Activated naive CD4-positive, alpha-beta T cell (primary cell): ENCODE results near the gene GHRH.

Experiments used
- DNase-seq, 4 experiments: peaks; one replicate each; lab custom pipeline; 2025; lab: John Stamatoyannopoulos, UW

GHRH gene

GRCh38 chr20:37260923-37261322 lies 691 bp downstream of the GHRH start:
- DNase-seq = no peak

- no peak for DNase-seq
Measured at GRCh38 chr20:37259865-37260264, 1.7 kb downstream of the GHRH start.

GRCh38 chr20:37259031-37259430 lies 2.6 kb downstream of the GHRH start:
- no peak for DNase-seq

GRCh38 chr20:37257988-37258387 lies 3.6 kb downstream of the GHRH start:
- no peak for DNase-seq

GRCh38 chr20:37257530-37257929 lies 4.1 kb downstream of the GHRH start:
- DNase-seq = no peak

- no peak for DNase-seq
Measured at GRCh38 chr20:37256286-37256685, 5.3 kb downstream of the GHRH start.

GRCh38 chr20:37254114-37254878 lies 7.3 kb downstream of the GHRH start:
- DNase-seq = no peak

GRCh38 chr20:37253087-37253486 lies 8.5 kb downstream of the GHRH start:
- DNase-seq = no peak

- DNase-seq = no peak
Measured at GRCh38 chr20:37251825-37252477, 9.7 kb downstream of the GHRH start.

- no peak for DNase-seq
Measured at GRCh38 chr20:37249304-37249703, 12.3 kb downstream of the GHRH start.

- no peak for DNase-seq
Measured at GRCh38 chr20:37247547-37247946, 14.1 kb downstream of the GHRH start.

- no peak for DNase-seq
Measured at GRCh38 chr20:37246736-37247135, 14.9 kb downstream of the GHRH start.

GRCh38 chr20:37245216-37246150 lies 16.1 kb downstream of the GHRH start:
- no peak for DNase-seq

GRCh38 chr20:37244572-37244957 lies 17.0 kb downstream of the GHRH start:
- no peak for DNase-seq

GRCh38 chr20:37243937-37244571 lies 17.6 kb downstream of the GHRH start:
- no peak for DNase-seq

GRCh38 chr20:37243076-37243936 lies 18.3 kb downstream of the GHRH start:
- DNase-seq = no peak

GRCh38 chr20:37242503-37242902 lies 19.1 kb downstream of the GHRH start:
- DNase-seq = no peak

GRCh38 chr20:37240337-37241067 lies 21.1 kb downstream of the GHRH start:
- DNase-seq = no peak

GRCh38 chr20:37238935-37239451 lies 22.6 kb downstream of the GHRH start:
- no peak for DNase-seq

GRCh38 chr20:37238426-37238825 lies 23.2 kb downstream of the GHRH start:
- DNase-seq = no peak
